Inferior parietal cortex (tissue), 1 donor: ENCODE results near the gene PPM1F.
"Not testable (repeated sequence)": the region's sequence is repeated elsewhere in the genome, so short reads cannot be mapped to it uniquely, and the experiment has no call there.

ENCODE experiments used
- DNase-seq: peaks from one replicate; pipeline ENCODE4 v3.0.0-alpha.2; 2016; ENCODE audit errors: extremely low spot score

The PPM1F gene

GRCh38 chr22:21919526-21920307, 32.9 kb downstream of the PPM1F start:
- no peak for DNase-seq

- no peak for DNase-seq
These were observed 34.0 kb downstream of the PPM1F start for GRCh38 chr22:21918466-21919185.

DNA sequence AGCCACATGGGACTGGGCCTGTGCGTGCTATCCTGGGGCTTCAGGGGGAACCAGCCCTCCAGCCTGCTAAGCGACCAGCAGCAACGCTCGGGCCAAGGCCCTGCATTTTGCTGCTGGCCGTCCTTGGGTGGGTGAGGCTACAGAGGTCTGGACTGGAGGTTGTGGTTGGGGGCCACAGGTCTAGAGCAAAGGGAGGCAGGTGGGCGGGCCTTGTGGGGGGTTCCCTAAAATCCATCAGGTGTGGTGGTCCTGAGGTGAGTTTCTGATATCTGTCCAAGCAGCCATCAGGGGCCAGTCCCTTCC, 34.7 kb downstream of the PPM1F start:
- no peak for DNase-seq

GRCh38 chr22:21917181-21917958, 35.3 kb downstream of the PPM1F start:
- DNase-seq = no peak

DNA sequence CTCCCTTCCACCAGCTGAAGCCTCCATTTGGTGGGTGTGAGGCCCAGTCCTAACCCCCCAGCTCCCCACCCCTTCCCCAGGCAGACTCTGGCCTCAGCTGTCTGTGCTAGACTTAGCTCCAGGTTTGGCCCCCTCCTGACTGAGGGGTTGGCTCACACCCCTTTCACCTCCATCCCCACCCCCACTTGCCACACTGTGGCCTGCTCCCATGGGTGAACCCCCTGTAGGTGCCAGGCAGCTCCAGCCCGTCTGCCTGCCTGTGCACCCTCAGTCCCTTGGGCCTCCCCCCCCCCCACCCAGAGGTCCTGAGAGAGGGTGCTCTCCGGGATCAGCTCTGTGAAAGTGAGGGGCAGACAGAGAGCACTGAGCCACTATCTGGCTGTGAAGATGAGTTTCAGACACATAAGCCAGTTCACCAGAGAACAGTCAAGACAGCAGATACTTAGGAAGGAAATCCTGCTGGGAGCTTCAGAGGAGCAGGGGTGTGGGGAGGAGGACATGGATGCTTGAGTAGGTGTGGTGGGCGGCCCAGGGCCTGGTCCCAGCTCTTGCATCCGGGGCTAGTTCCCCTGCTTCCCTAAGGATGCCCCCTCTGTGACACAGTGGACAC, 36.2 kb downstream of the PPM1F start:
- DNase-seq = no peak

DNA sequence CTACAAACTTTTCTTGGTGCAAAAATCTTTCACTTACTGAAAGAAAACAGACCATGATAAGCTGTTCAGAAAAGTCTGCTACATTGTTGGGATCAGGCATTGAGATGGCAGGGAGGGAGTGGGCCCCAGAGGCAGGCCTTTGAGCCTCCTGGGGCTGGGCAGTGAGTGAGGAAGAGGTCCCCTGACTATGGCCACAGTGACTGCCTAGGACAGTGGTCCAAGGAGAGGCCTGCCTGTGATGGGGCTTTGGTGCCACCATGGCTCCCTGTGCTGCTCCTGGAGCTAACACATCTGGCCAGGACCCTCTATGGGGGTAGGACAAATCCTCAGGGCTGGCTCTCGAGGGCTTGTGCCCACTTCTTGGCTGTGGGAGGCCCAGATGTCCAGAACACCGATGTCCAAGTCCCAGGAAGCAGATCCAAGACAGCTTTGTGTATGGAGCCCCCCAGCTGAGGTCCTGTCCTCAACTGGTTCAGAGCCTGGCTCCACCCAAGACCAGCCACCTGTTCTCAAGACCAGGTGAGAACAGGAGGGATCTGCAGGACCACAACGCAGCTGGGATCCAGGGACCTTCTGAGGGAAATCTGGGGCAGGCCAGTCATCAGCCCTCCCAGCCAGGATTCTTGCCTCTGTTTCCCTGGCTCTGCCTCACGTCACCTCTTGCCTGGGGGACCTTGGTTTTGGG, 36.9 kb downstream of the PPM1F start:
- no peak for DNase-seq

DNA sequence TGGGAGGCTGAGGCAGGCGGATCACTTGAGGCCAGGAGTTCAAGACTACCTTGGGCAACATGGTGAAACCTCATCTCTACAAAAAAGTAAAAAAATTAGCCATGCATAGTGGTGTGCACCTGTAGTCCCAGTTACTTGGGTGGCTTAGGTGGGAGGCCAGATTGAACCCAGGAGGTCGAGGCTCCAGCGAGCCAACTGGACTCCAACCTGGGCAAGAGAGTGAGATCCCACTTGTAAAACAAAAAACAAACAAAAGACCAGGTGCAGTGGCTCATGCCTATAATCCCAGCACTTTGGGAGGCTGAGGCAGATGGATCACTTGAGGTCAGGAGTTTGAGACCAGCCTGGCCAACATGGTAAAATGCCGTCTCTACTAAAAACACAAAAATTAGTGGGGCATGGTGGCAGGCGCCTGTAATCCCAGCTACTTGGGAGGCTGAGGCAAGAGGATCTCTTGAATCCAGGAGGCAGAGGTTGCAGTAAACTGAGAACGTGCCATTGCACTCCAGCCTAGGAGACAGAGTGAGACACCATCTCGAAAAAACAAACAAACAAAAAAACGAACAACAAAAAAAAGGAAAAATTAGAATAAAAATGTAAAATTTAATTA, 38.5 kb downstream of the PPM1F start:
- not testable (repeated sequence) for DNase-seq

DNA sequence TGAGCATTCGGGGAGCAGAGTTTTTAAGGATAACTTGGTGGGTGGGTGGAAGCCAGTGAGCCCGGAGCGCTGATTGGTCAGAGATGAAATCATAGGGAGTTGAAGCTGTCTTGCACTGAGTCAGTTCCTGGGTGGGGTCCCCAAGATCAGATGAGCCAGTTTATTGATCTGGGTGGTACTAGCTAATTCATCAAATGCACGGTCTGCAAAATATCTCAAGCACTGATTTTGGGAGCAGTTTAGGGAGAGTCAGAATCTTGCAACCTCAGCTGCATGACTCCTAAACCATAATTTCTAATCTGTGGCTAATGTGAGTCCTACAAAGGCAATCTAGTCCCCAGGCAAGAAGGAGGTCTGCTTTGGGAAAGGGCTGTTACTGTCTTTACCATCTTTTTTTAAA, 42.3 kb downstream of the PPM1F start:
- not testable (repeated sequence) for DNase-seq

GRCh38 chr22:21909871-21910270, 42.8 kb downstream of the PPM1F start:
- no peak for DNase-seq

- no peak for DNase-seq
These were observed 44.8 kb downstream of the PPM1F start for GRCh38 chr22:21907638-21908522.

GRCh38 chr22:21905234-21905633, 47.4 kb downstream of the PPM1F start:
- not testable (repeated sequence) for DNase-seq

- DNase-seq = no peak
These were observed 48.3 kb downstream of the PPM1F start for GRCh38 chr22:21904250-21904789.

GRCh38 chr22:21903283-21903682, 49.4 kb downstream of the PPM1F start:
- DNase-seq = no peak

DNA sequence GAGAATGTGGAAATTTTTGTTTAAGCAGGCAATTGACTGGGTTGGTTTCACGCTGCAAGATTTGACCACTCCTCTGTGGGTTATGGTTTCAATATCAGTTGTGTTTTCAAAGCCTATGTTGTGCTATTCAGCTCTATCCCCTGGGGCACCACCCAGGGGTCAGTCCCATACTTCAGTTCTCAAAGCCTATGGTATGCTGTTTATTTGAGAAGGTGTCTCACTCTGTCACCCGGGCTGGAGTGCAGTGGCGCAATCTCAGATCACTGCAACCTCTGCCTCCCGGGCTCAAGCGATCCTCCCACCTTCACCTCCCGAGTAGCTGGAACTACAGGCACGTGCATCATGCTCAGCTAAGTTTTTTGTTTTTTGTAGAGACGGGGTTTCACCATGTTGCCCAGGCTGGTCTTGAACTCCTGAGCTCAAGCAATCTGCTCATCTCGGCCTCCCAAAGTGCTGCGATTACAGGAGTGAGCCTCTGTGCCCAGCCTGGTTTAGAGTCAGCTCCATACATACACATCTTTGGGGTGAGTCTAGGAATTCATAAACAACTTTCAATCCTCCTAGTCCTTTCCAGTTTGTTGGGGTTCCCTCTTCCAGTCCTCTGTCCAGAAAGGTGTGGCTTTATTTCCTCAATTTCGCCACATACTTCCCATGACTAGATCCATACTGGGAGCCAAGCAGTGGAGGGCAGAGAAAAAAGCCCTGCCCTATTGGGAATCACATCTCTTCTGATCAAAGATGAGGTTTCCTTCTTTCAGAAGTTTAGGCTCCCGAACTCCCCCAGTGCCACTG, 50.2 kb downstream of the PPM1F start:
- no peak for DNase-seq

DNA sequence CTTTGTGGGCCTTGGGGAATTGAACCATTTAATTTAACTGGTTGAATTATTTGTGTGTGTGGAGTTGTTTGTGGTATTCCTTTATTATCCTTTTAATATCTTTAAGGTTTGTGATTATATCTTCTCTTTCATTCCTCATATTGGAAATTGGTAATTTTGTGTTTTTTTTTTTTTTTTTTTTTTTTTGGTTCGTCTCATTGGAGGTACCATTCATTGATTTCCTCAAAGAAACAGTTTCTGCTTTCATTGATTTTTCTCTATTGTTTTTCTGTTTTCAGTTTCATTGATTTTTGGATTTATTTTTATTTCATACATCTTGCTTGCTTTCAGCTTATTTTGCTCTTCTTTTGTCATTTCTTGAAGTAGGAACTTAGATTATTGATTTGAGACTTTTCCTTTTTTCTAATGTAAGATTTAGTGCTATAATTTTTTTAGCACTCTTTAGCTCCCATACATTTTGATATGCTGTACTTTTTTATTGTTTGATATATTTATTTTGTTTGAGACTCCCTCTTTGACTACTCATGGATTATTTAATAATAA, 54.2 kb downstream of the PPM1F start:
- no peak for DNase-seq

- no peak for DNase-seq
These were observed 55.6 kb downstream of the PPM1F start for GRCh38 chr22:21896951-21897513.

- DNase-seq = not testable (repeated sequence)
These were observed 56.4 kb downstream of the PPM1F start for GRCh38 chr22:21896275-21896674.

GRCh38 chr22:21894799-21895198, 57.8 kb downstream of the PPM1F start:
- DNase-seq = no peak
